ENCODE data around the gene NUDT4B.
"Not testable (repeated sequence)": the region's sequence is repeated elsewhere in the genome, so short reads cannot be mapped to it uniquely, and the experiment has no call there.

NUDT4B gene

GRCh38 chr1:148738667-148739066 is 9.9 kb upstream of the NUDT4B start:
- DNase-seq: not testable (repeated sequence)

GRCh38 chr1:148743200-148743599 is 5.4 kb upstream of the NUDT4B start:
- not testable (repeated sequence) for DNase-seq

- DNase-seq: not testable (repeated sequence)
Measured at GRCh38 chr1:148743726-148744720, 4.6 kb upstream of the NUDT4B start.

GRCh38 chr1:148749335-148749681 is 734 bp downstream of the NUDT4B start:
- not testable (repeated sequence) for DNase-seq

GRCh38 chr1:148756231-148756630 is 7.7 kb downstream of the NUDT4B start:
- DNase-seq: not testable (repeated sequence)

GRCh38 chr1:148757446-148757845 is 8.9 kb downstream of the NUDT4B start:
- DNase-seq: not testable (repeated sequence)

- not testable (repeated sequence) for DNase-seq
Measured at GRCh38 chr1:148758412-148758811, 9.8 kb downstream of the NUDT4B start.

- not testable (repeated sequence) for DNase-seq
Measured at GRCh38 chr1:148758925-148759324, 10.4 kb downstream of the NUDT4B start.

GRCh38 chr1:148759749-148760148 is 11.2 kb downstream of the NUDT4B start:
- not testable (repeated sequence) for DNase-seq

GRCh38 chr1:148760206-148760605 is 11.6 kb downstream of the NUDT4B start:
- DNase-seq: not testable (repeated sequence)

- not testable (repeated sequence) for DNase-seq
Measured at GRCh38 chr1:148761360-148761759, 12.8 kb downstream of the NUDT4B start.

- not testable (repeated sequence) for DNase-seq
Measured at GRCh38 chr1:148765238-148766019, 16.9 kb downstream of the NUDT4B start.

- DNase-seq: not testable (repeated sequence)
Measured at GRCh38 chr1:148768541-148768940, 20.0 kb downstream of the NUDT4B start.

- DNase-seq: not testable (repeated sequence)
Measured at GRCh38 chr1:148769495-148769894, 20.9 kb downstream of the NUDT4B start.

GRCh38 chr1:148773690-148774089 is 25.1 kb downstream of the NUDT4B start:
- DNase-seq: not testable (repeated sequence)

GRCh38 chr1:148774102-148774501 is 25.5 kb downstream of the NUDT4B start:
- DNase-seq: not testable (repeated sequence)

GRCh38 chr1:148775263-148775662 is 26.7 kb downstream of the NUDT4B start:
- not testable (repeated sequence) for DNase-seq

- DNase-seq: not testable (repeated sequence)
Measured at GRCh38 chr1:148777649-148778048, 29.1 kb downstream of the NUDT4B start.

GRCh38 chr1:148780404-148780803 is 31.8 kb downstream of the NUDT4B start:
- DNase-seq: not testable (repeated sequence)

GRCh38 chr1:148791543-148792099 is 43.0 kb downstream of the NUDT4B start:
- not testable (repeated sequence) for DNase-seq

GRCh38 chr1:148793762-148794332 is 45.3 kb downstream of the NUDT4B start:
- not testable (repeated sequence) for DNase-seq

Measured in NCI-H2029 (cell line).